MM.1S (cell line): ENCODE data around the gene RMDN3.

Source experiments
- EZH2 ChIP-seq: fragments of 300-600 bp; sonication (generic); optimal IDR thresholded peaks from 2 replicates; pipeline ENCODE3; 2017; ENCODE audit warnings: low read depth, mild to moderate bottlenecking, antibody characterized with exemption, low read length, mixed read lengths
- TF ChIP-seq, protein P1 (sequence below): fragments of 300-600 bp; sonication (generic); IDR thresholded peaks from 2 replicates; pipeline ENCODE4 v1.5.1; 2016; ENCODE audit warnings: antibody characterized with exemption, low read length, mixed read lengths

DNA sequence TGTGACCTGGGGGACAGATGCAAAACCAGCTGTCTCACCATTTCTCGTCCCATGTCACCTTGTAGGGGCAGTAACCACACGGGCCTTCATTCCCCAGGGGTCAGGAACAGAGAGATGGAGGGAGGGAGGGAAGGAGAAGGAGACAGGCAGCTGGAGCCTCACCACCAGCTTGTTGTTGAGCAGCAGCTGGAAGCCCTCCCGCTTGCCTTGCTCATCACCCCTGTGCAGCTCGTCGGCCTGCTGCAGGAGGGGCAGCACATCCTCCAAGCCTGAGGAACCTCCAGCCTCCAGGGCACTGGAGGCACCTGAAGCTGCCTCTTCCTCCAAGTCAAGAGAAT lies 10.3 kb downstream of the RMDN3 start:
- TF ChIP-seq, protein P1, sequence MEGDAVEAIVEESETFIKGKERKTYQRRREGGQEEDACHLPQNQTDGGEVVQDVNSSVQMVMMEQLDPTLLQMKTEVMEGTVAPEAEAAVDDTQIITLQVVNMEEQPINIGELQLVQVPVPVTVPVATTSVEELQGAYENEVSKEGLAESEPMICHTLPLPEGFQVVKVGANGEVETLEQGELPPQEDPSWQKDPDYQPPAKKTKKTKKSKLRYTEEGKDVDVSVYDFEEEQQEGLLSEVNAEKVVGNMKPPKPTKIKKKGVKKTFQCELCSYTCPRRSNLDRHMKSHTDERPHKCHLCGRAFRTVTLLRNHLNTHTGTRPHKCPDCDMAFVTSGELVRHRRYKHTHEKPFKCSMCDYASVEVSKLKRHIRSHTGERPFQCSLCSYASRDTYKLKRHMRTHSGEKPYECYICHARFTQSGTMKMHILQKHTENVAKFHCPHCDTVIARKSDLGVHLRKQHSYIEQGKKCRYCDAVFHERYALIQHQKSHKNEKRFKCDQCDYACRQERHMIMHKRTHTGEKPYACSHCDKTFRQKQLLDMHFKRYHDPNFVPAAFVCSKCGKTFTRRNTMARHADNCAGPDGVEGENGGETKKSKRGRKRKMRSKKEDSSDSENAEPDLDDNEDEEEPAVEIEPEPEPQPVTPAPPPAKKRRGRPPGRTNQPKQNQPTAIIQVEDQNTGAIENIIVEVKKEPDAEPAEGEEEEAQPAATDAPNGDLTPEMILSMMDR = no peak
- no peak for TF ChIP-seq EZH2
